Esophagus squamous epithelium (tissue), 5 donors: Measurements from ENCODE around the gene ZNF397. TPM values are rescaled to one million over a fixed set of nuclear protein-coding genes. Genes with fewer than 3 reads are reported as not detected.

Source experiments
- DNase-seq: peaks from one replicate; lab custom pipeline; 2025; lab: John Stamatoyannopoulos, UW
- H3K27ac ChIP-seq, 4 donors: fragments of 200-600 bp; sonication (generic); one replicate each; pipeline ENCODE4 v1.5.1; 2016 to 2019; ENCODE audit warnings: mild to moderate bottlenecking in 1 of 4
- H3K27me3 ChIP-seq, 4 donors: fragments of 200-600 bp; sonication (generic); 1 replicate in 3 of 4; 2 replicates in 1 of 4; pipeline versions ENCODE4 v1.5.1 to v1.6.0; 2017 to 2021; ENCODE audit warnings: antibody characterized with exemption in 1 of 4
- H3K36me3 ChIP-seq, 3 donors: fragments of 200-600 bp; sonication (generic); one replicate each; pipeline ENCODE4 v1.5.1; 2016 to 2019
- H3K4me1 ChIP-seq, 3 donors: fragments of 200-600 bp; sonication (generic); one replicate each; pipeline ENCODE4 v1.5.1; 2017 to 2019
- H3K4me3 ChIP-seq, 4 donors: fragments of 200-600 bp; sonication (generic); 1 replicate in 3 of 4; 2 replicates in 1 of 4; pipeline ENCODE4 v1.5.1; 2016 to 2019; ENCODE audit warnings: mild to moderate bottlenecking in 2 of 4, moderate library complexity in 1 of 4
- H3K9me3 ChIP-seq, 3 donors: fragments of 200-600 bp; sonication (generic); one replicate each; pipeline ENCODE4 v1.5.1; 2016 to 2019
- CTCF ChIP-seq, 6 experiments: fragments of 450-650 bp in 4 of 6; fragments of 200-600 bp in 2 of 6; sonication (generic) in 2 of 6; IDR thresholded peaks; one replicate each; pipeline ENCODE4 v1.5.1; 2016 to 2019; ENCODE audit warnings: antibody characterized with exemption in 6 of 6, mild to moderate bottlenecking in 4 of 6, moderate library complexity in 4 of 6
- POLR2A ChIP-seq, 4 donors: fragments of 450-650 bp; IDR thresholded peaks; one replicate each; pipeline ENCODE4 v1.6.1; 2017; ENCODE audit warnings: antibody characterized with exemption in 4 of 4, mild to moderate bottlenecking in 4 of 4, moderate library complexity in 3 of 4
- WGBS, 2 donors: methylation state at CpG; one replicate each; pipeline ENCODE4 v1.1.5; 2018; 5-methylcytosine and 5-hydroxymethylcytosine counted together
- intact Hi-C: fragments of 100-400 bp; cut with DNase I; formaldehyde crosslinking; loops from one replicate; pipeline ENCODE4 v1.15.0; 2022
- total RNA-seq, 4 donors: library from RNA; depleted of rRNA; stranded (reverse); fragments of >200 nt; gene quantifications; one replicate each; pipeline ENCODE4 v1.1.0, GENCODE V29; 2016
- donor health status: DM: yes; HTN: yes; CAD: no.

Gene ZNF397
- total RNA-seq, 4 donors from 2014 or later, result 10.4 to 24.2 (median 15.5) TPM

GRCh38 chr18:35246831-35247230 lies 6.0 kb downstream of the ZNF397 start:
- Histone ChIP-seq H3K9me3 (peaks cover 0 to 16% (median 0%) of the 10 kb centered on the region in 3 donors), H3K4me1 (peaks cover 0 to 9% (median 2%) of the 10 kb centered on the region in 3 donors), H3K27me3 (no peaks in the 10 kb centered on the region), H3K36me3 (peaks cover 9 to 92% (median 33%) of the 10 kb centered on the region in 3 donors), H3K27ac (peak overlapping the region in 1 of 4 donors; percentile 3), H3K4me3 (no peak overlapping the region)
- intact Hi-C loops, result no loop called here
- TF ChIP-seq CTCF (IDR thresholded peaks at IDR 0.05) (no peak), POLR2A (IDR thresholded peaks at IDR 0.05) (no peak)
- DNase-seq, result no peak

- no peaks in the 10 kb centered on the region for H3K27me3 ChIP-seq
Measured at GRCh38 chr18:35247412-35248249, 6.8 kb downstream of the ZNF397 start.

GRCh38 chr18:35248429-35248828 lies 7.6 kb downstream of the ZNF397 start:
- Histone ChIP-seq H3K36me3 (peaks cover 9 to 95% (median 23%) of the 10 kb centered on the region in 3 donors), H3K4me3 (no peak overlapping the region), H3K27me3 (no peaks in the 10 kb centered on the region), H3K27ac (no peak overlapping the region), H3K4me1 (no peaks in the 10 kb centered on the region), H3K9me3 (peaks cover 0 to 29% (median 3%) of the 10 kb centered on the region in 3 donors)
- WGBS, 2 donors, result 93 to 96% methylated on average over 6 of the region's 6 CpGs
- TF ChIP-seq POLR2A (IDR thresholded peaks at IDR 0.05) (no peak), CTCF (IDR thresholded peaks at IDR 0.05) (no peak)
- intact Hi-C loops, result no loop called here
- DNase-seq, result no peak

More at GRCh38 chr18:35247412-35248249, 6.8 kb downstream of the ZNF397 start:
- H3K4me3 ChIP-seq, result no peak overlapping the region
- intact Hi-C loops, result no loop called here
- no peak for DNase-seq
- peaks cover 0 to 21% (median 0%) of the 10 kb centered on the region in 3 donors for H3K9me3 ChIP-seq
- H3K27ac ChIP-seq, result peak overlapping the region in 1 of 4 donors; percentile 3
- H3K36me3 ChIP-seq, result peaks cover 9 to 95% (median 30%) of the 10 kb centered on the region in 3 donors
- peaks cover 0 to 1% (median 0%) of the 10 kb centered on the region in 3 donors for H3K4me1 ChIP-seq
- TF ChIP-seq CTCF (IDR thresholded peaks at IDR 0.05) (no peak), POLR2A (IDR thresholded peaks at IDR 0.05) (no peak)
- 91 to 97% methylated on average over 7 to 14 of the region's 14 CpGs for WGBS, 2 donors

GRCh38 chr18:35252466-35252865 lies 11.6 kb downstream of the ZNF397 start:
- Histone ChIP-seq H3K27me3 (no peaks in the 10 kb centered on the region), H3K27ac (no peak overlapping the region), H3K36me3 (peaks cover 7 to 87% (median 9%) of the 10 kb centered on the region in 3 donors), H3K9me3 (peaks cover 0 to 26% (median 13%) of the 10 kb centered on the region in 3 donors), H3K4me3 (no peak overlapping the region), H3K4me1 (no peaks in the 10 kb centered on the region)
- intact Hi-C loops, result no loop called here
- DNase-seq, result no peak
- no peak for TF ChIP-seq POLR2A (IDR thresholded peaks at IDR 0.05)
- TF ChIP-seq CTCF (IDR thresholded peaks at IDR 0.05), result no peak
- WGBS, 2 donors, result 82 to 100% methylated on average over 1 of the region's 1 CpG

GRCh38 chr18:35253655-35254287 lies 12.9 kb downstream of the ZNF397 start:
- Histone ChIP-seq H3K9me3 (peaks cover 0 to 26% (median 13%) of the 10 kb centered on the region in 3 donors), H3K4me1 (no peaks in the 10 kb centered on the region), H3K4me3 (no peak overlapping the region), H3K27me3 (no peaks in the 10 kb centered on the region), H3K36me3 (peaks cover 2 to 81% (median 5%) of the 10 kb centered on the region in 3 donors), H3K27ac (no peak overlapping the region)
- DNase-seq, result no peak
- 86 to 94% methylated on average over 4 of the region's 4 CpGs for WGBS, 2 donors
- no peak for TF ChIP-seq POLR2A (IDR thresholded peaks at IDR 0.05)
- no peak for TF ChIP-seq CTCF (IDR thresholded peaks at IDR 0.05)
- intact Hi-C loops, result no loop called here
